H9 (cell line): ENCODE data around the gene CABP7. TPM values are rescaled to one million over a fixed set of nuclear protein-coding genes. Genes with fewer than 3 reads are reported as not detected.

Source experiments
- DNase-seq: peaks from one replicate; pipeline ENCODE4 v3.0.0-alpha.2; 2017
- H2AFZ ChIP-seq: one replicate; pipeline ENCODE4 v1.6.1; 2013; ENCODE audit warnings: mild to moderate bottlenecking, low read length, control low read depth, moderate library complexity
- H2AK5ac ChIP-seq: 2 replicates; pipeline ENCODE4 v1.6.1; 2013; ENCODE audit warnings: low read length, control low read depth, mixed read lengths; ENCODE audit not compliant: insufficient read length
- H2BK120ac ChIP-seq: one replicate; pipeline ENCODE4 v1.6.1; 2013; ENCODE audit warnings: low read depth, mild to moderate bottlenecking, low read length, control low read depth, inconsistent platforms; ENCODE audit not compliant: poor library complexity, severe bottlenecking
- H2BK12ac ChIP-seq: 2 replicates; pipeline ENCODE4 v1.6.1; 2013; ENCODE audit warnings: low read length, control low read depth, mixed read lengths, low read depth; ENCODE audit not compliant: insufficient read length
- H2BK15ac ChIP-seq: 2 replicates; pipeline ENCODE4 v1.6.1; 2013; ENCODE audit warnings: low read depth, low read length, control low read depth
- H2BK20ac ChIP-seq: one replicate; pipeline ENCODE4 v1.6.1; 2013; ENCODE audit warnings: low read depth, mild to moderate bottlenecking, low read length, control low read depth, inconsistent platforms; ENCODE audit not compliant: poor library complexity, severe bottlenecking
- H2BK5ac ChIP-seq: 2 replicates; pipeline ENCODE4 v1.6.1; 2013; ENCODE audit warnings: low read length, control low read depth, mixed read lengths; ENCODE audit not compliant: insufficient read length
- H3K14ac ChIP-seq: 2 replicates; pipeline ENCODE4 v1.6.1; 2013; ENCODE audit warnings: low read length, control low read depth; ENCODE audit not compliant: insufficient read depth
- H3K18ac ChIP-seq: 2 replicates; pipeline ENCODE4 v1.6.1; 2013; ENCODE audit warnings: low read depth, mild to moderate bottlenecking, mixed read lengths, low read length, control low read depth; ENCODE audit not compliant: insufficient read length
- H3K23ac ChIP-seq: 2 replicates; pipeline ENCODE4 v1.6.1; 2013; ENCODE audit warnings: low read length, control low read depth, mixed read lengths, low read depth; ENCODE audit not compliant: insufficient read length
- H3K23me2 ChIP-seq: 2 replicates; pipeline ENCODE4 v1.6.1; 2013; ENCODE audit warnings: low read depth, mild to moderate bottlenecking, mixed read lengths, low read length, control low read depth; ENCODE audit not compliant: insufficient read length, poor library complexity, severe bottlenecking
- H3K27ac ChIP-seq: 2 replicates; pipeline ENCODE4 v1.5.1; 2013; ENCODE audit warnings: low read length, control low read depth, mixed read lengths, low read depth; ENCODE audit not compliant: insufficient read length
- H3K27me3 ChIP-seq: 2 replicates; pipeline ENCODE4 v1.6.1; 2013; ENCODE audit warnings: low read length, control low read depth, inconsistent platforms; ENCODE audit not compliant: insufficient read depth
- H3K4ac ChIP-seq: 2 replicates; pipeline ENCODE4 v1.6.1; 2013; ENCODE audit warnings: low read depth, mild to moderate bottlenecking, control low read depth, inconsistent platforms, low read length, moderate library complexity
- H3K4me1 ChIP-seq: 2 replicates; pipeline ENCODE4 v1.6.1; 2013; ENCODE audit warnings: low read length, control low read depth, inconsistent platforms; ENCODE audit not compliant: insufficient read depth
- H3K4me2 ChIP-seq: 2 replicates; pipeline ENCODE4 v1.6.1; 2013; ENCODE audit warnings: low read length, control low read depth, mixed read lengths; ENCODE audit not compliant: insufficient read length, insufficient read depth
- H3K56ac ChIP-seq: 2 replicates; pipeline ENCODE4 v1.6.1; 2013; ENCODE audit warnings: low read depth, mild to moderate bottlenecking, mixed read lengths, low read length, control low read depth; ENCODE audit not compliant: insufficient read length
- H3K79me1 ChIP-seq: 2 replicates; pipeline ENCODE4 v1.6.1; 2013; ENCODE audit warnings: low read depth, mild to moderate bottlenecking, moderate library complexity, low read length, control low read depth, inconsistent platforms; ENCODE audit not compliant: insufficient read depth, poor library complexity, severe bottlenecking
- H3K79me2 ChIP-seq: 2 replicates; pipeline ENCODE4 v1.6.1; 2013; ENCODE audit warnings: low read length, control low read depth, inconsistent platforms; ENCODE audit not compliant: insufficient read depth
- H3K9ac ChIP-seq: 2 replicates; pipeline ENCODE4 v1.6.1; 2013; ENCODE audit warnings: low read length, control low read depth, mixed read lengths; ENCODE audit not compliant: insufficient read length; ENCODE audit errors: extremely low read depth
- H3K9me3 ChIP-seq: one replicate; pipeline ENCODE4 v1.6.1; 2013; ENCODE audit warnings: low read depth, low read length, inconsistent platforms; ENCODE audit not compliant: control insufficient read depth
- H3T11ph ChIP-seq: one replicate; pipeline ENCODE4 v1.6.1; 2013; ENCODE audit warnings: mild to moderate bottlenecking, low read length, control low read depth, inconsistent platforms
- H4K20me1 ChIP-seq: one replicate; pipeline ENCODE4 v1.6.1; 2013; ENCODE audit not compliant: control insufficient read depth, insufficient read length, insufficient read depth
- H4K5ac ChIP-seq: 2 replicates; pipeline ENCODE4 v1.6.1; 2013; ENCODE audit warnings: low read depth, mild to moderate bottlenecking, mixed read lengths, low read length, control low read depth; ENCODE audit not compliant: insufficient read length
- H4K8ac ChIP-seq: replicated peaks from 2 replicates; pipeline ENCODE4 v1.6.1; 2013; ENCODE audit warnings: low read length, control low read depth, mixed read lengths, low read depth; ENCODE audit not compliant: insufficient read length
- H4K91ac ChIP-seq: 2 replicates; pipeline ENCODE4 v1.6.1; 2013; ENCODE audit warnings: low read depth, mild to moderate bottlenecking, moderate library complexity, mixed read lengths, low read length, control low read depth; ENCODE audit not compliant: insufficient read length
- H3K27ac Mint-ChIP-seq, 3 experiments: 2 replicates in 2 of 3; 3 replicates in 1 of 3; pipeline ENCODE4 v1.8.0; 2020 to 2021; ENCODE audit warnings: mixed read lengths in 3 of 3, mild to moderate bottlenecking in 1 of 3, moderate library complexity in 1 of 3
- H3K27me3 Mint-ChIP-seq: 2 replicates; pipeline ENCODE4 v1.8.0; 2021; ENCODE audit warnings: low read depth, mild to moderate bottlenecking, moderate library complexity, mixed read lengths
- H3K36me3 Mint-ChIP-seq, 3 experiments: 2 replicates in 2 of 3; 3 replicates in 1 of 3; pipeline ENCODE4 v1.8.0; 2020 to 2021; ENCODE audit warnings: low read depth in 3 of 3, mixed read lengths in 3 of 3; ENCODE audit not compliant: insufficient read depth in 1 of 3
- H3K4me1 Mint-ChIP-seq, 2 experiments: 2 replicates each; pipeline ENCODE4 v1.8.0; 2020; ENCODE audit warnings: mixed read lengths in 2 of 2
- H3K4me3 Mint-ChIP-seq, 2 experiments: 2 replicates in 1 of 2; 3 replicates in 1 of 2; pipeline ENCODE4 v1.8.0; 2020 to 2021; ENCODE audit warnings: mild to moderate bottlenecking in 2 of 2, mixed read lengths in 2 of 2, moderate library complexity in 1 of 2
- H3K9me3 Mint-ChIP-seq, 2 experiments: 2 replicates in 1 of 2; 3 replicates in 1 of 2; pipeline ENCODE4 v1.8.0; 2020; ENCODE audit warnings: mild to moderate bottlenecking in 2 of 2, mixed read lengths in 2 of 2, moderate library complexity in 1 of 2
- CTCF ChIP-seq: fragments of 200-600 bp; sonication (generic); conservative IDR thresholded peaks from 3 replicates; pipeline ENCODE4 v1.8.0; 2021; ENCODE audit warnings: antibody characterized with exemption, mild to moderate bottlenecking
- WGBS: extraction: QIAGEN DNeasy Blood & Tissue Kit; methylation state at CpG from one replicate; pipeline ENCODE4 v1.1.7; 2013; ENCODE audit warnings: missing lambda C conversion rate, low lambda C conversion rate, mixed read lengths; ENCODE audit not compliant: insufficient read length; ENCODE audit errors: extremely low coverage; 5-methylcytosine and 5-hydroxymethylcytosine counted together
- total RNA-seq: library from RNA; stranded (reverse); gene quantifications from 2 replicates; pipeline ENCODE4 v1.2.1, GENCODE V29; 2021

CABP7 gene
- total RNA-seq, 1 experiment from 2014 or later = 0.83 TPM

DNA sequence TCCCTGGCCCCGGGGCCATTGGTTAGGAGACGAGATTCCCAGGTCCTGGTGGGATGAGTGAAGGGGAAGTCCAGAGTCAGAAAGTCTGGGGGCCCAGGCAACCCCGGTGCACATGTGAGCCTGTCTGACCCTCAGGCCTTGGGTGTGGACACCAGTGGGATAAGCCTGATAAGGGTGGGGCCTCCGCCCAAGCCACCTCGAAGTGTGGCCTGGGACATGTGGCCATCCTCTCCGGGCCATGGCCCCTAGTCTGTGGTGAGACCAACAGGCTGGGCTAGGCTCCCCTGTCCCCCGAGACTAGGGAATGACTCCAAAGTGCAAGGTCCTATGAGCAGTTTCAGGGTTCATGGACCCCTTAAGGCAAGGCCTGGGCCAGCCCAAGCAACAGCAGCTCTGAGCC, 6.3 kb downstream of the CABP7 start:
- no peak overlapping the region for H3K4me3 Mint-ChIP-seq
- H3K4me1 Mint-ChIP-seq = peaks cover 11 to 14% of the 10 kb centered on the region in 2 experiments; a peak in 3 of 4 replicates
- H3K27ac Mint-ChIP-seq = no peak overlapping the region
- no peak overlapping the region for H2BK12ac ChIP-seq
- H3K56ac ChIP-seq = no peak overlapping the region
- no peak for TF ChIP-seq CTCF
- no peaks in the 10 kb centered on the region; a peak in 1 of 5 replicates for H3K9me3 Mint-ChIP-seq
- H3T11ph ChIP-seq = no peak overlapping the region
- H3K27me3 ChIP-seq = peaks cover 6% of the 10 kb centered on the region; the same call in 1 of the 2 replicates
- H3K4me2 ChIP-seq = no peak overlapping the region
- H4K5ac ChIP-seq = no peak overlapping the region
- no peak overlapping the region for H2AFZ ChIP-seq
- no CpG with 5 or more reads among the region's 7 CpGs for WGBS
- no peaks in the 10 kb centered on the region for H3K23me2 ChIP-seq
- H4K20me1 ChIP-seq = no peaks in the 10 kb centered on the region
- no peak overlapping the region for H2BK15ac ChIP-seq
- no peak overlapping the region for H4K8ac ChIP-seq
- H2AK5ac ChIP-seq = no peak overlapping the region
- H2BK5ac ChIP-seq = no peak overlapping the region
- no peak overlapping the region for H3K4ac ChIP-seq
- H3K14ac ChIP-seq = no peak overlapping the region
- no peaks in the 10 kb centered on the region for H3K79me1 ChIP-seq
- DNase-seq = no peak
- no peak overlapping the region for H2BK20ac ChIP-seq
- peaks cover 55% of the 10 kb centered on the region for H3K27me3 Mint-ChIP-seq
- no peak overlapping the region for H3K23ac ChIP-seq
- H3K9me3 ChIP-seq = no peaks in the 10 kb centered on the region
- H2BK120ac ChIP-seq = no peak overlapping the region
- H3K79me2 ChIP-seq = no peaks in the 10 kb centered on the region
- H3K9ac ChIP-seq = no peak overlapping the region
- no peak overlapping the region for H4K91ac ChIP-seq
- H3K18ac ChIP-seq = no peak overlapping the region
- no peaks in the 10 kb centered on the region; a peak in 1 of 7 replicates for H3K36me3 Mint-ChIP-seq
- no peak overlapping the region for H3K27ac ChIP-seq
- no peaks in the 10 kb centered on the region for H3K4me1 ChIP-seq
